SK-N-SH treated with all-trans-retinoic acid at 6 μM for 48 hours (cell line): Measurements from ENCODE around the gene LAGE3.

Source experiments
- ARNTL ChIP-seq: fragments of 450-650 bp; formaldehyde crosslinking; IDR thresholded peaks from 2 replicates; pipeline ENCODE4 v1.5.0; 2020; ENCODE audit warnings: low read depth, mild to moderate bottlenecking, moderate library complexity, borderline replicate concordance
- ISL1 ChIP-seq: fragments of 250-450 bp; sonication (Bioruptor Pico); IDR thresholded peaks from 2 replicates; pipeline ENCODE4 v2.1.2; 2022; ENCODE audit warnings: mild to moderate bottlenecking, moderate library complexity
- RARB ChIP-seq: fragments of 250-450 bp; sonication (Bioruptor Pico); IDR thresholded peaks from 2 replicates; pipeline ENCODE4 v1.8.0; 2021; ENCODE audit warnings: mild to moderate bottlenecking, moderate library complexity
- SNAI2 ChIP-seq: fragments of 250-450 bp; sonication (Bioruptor Pico); IDR thresholded peaks from 2 replicates; pipeline ENCODE4 v1.5.0; 2020; ENCODE audit warnings: mild to moderate bottlenecking, moderate library complexity
- TCF4 ChIP-seq: fragments of 250-450 bp; sonication (Bioruptor Pico); IDR thresholded peaks from 2 replicates; pipeline ENCODE4 v1.8.0; 2021; ENCODE audit warnings: mild to moderate bottlenecking, moderate library complexity, borderline replicate concordance
- TSHZ2 ChIP-seq: fragments of 250-450 bp; sonication (Bioruptor Pico); IDR thresholded peaks from 2 replicates; pipeline ENCODE4 v1.5.0; 2020; ENCODE audit warnings: mild to moderate bottlenecking, moderate library complexity
- ZC3H10 ChIP-seq: fragments of 250-450 bp; sonication (Bioruptor Pico); IDR thresholded peaks from 2 replicates; pipeline ENCODE4 v1.5.1; 2021; ENCODE audit warnings: mild to moderate bottlenecking, moderate library complexity
- ZNF70 ChIP-seq: fragments of 450-650 bp; formaldehyde crosslinking; IDR thresholded peaks from 2 replicates; pipeline ENCODE4 v1.5.0; 2020; ENCODE audit warnings: mild to moderate bottlenecking, moderate library complexity

GRCh38 chrX:154486396-154487207 lies 7.5 kb upstream of the LAGE3 start, which contains the start of gene UBL4A:
- TF ChIP-seq ZNF70 (CRISPR knock-in tag) (no peak), ARNTL (CRISPR knock-in tag) (no peak), ZC3H10 (CRISPR knock-in tag) (no peak), ISL1 (CRISPR knock-in tag) (no peak), TSHZ2 (CRISPR knock-in tag) (no peak), SNAI2 (CRISPR knock-in tag) (no peak), TCF4 (no peak), RARB (CRISPR knock-in tag) (no peak)
